Stromal cell of bone marrow (primary cell): ENCODE data around the gene SEMA4A.
"Not testable (repeated sequence)": the region's sequence is repeated elsewhere in the genome, so short reads cannot be mapped to it uniquely, and the experiment has no call there.

Experiments
- DNase-seq: peaks from one replicate; pipeline ENCODE4 v3.0.0-alpha.2; 2012; ENCODE audit warnings: low read depth

The SEMA4A gene

DNA sequence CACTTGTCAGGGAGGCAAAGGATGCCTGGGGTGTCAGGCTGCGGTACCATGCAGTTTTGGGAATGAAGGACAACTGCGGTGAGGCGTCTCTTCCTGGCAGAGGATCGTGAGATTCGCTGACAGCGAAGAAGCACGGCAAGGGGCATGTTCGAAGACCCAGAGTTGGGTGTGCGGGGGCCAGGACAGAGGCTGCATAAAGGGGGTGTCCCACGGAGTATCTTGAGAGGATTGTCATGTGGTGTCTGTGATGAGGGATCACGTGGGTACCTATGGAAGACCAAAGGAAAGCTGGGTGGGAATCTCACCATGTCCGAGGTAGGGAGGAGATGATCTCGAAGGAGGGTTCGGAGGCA lies 40.9 kb downstream of the SEMA4A start:
- DNase-seq, result no peak

DNA sequence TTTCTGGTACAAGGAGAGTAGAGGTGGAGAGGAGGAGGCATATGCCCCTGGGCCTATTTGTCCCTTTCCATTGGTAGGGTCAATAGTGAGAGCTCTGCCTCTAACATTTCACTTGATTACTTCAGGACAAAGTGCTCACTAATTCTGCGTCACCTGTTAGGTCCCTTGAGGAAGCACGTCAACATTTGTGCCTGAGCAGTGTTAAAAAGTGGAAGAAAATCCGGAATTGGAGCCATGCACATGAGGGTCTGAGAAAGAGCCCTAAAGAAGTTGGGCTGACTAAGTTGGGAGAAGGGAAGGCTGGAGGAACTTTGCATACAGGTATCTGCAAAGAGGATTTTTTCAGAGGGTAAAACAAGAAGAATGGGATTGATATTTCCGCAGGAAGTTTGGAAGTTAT lies 42.5 kb downstream of the SEMA4A start:
- no peak for DNase-seq

DNA sequence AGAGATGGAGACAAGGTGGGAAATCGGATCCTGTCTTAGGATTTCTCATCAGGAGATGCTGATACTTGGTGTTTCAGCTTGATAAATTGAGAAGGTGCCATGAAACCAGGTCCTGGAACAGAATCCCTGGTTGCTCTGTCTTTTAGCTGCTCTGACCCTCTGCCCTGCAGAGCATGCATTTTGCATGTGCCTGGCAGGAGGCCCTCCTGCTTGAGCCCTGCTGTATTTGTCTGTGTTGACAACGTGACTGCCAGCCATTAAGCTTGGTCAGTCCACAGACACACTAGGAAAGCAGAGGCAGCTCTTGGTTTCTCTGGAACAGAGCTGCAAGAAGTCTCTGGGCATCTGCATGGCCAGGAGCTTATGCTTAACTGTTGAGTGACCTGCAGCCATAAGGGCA lies 43.1 kb downstream of the SEMA4A start:
- DNase-seq, result no peak

DNA sequence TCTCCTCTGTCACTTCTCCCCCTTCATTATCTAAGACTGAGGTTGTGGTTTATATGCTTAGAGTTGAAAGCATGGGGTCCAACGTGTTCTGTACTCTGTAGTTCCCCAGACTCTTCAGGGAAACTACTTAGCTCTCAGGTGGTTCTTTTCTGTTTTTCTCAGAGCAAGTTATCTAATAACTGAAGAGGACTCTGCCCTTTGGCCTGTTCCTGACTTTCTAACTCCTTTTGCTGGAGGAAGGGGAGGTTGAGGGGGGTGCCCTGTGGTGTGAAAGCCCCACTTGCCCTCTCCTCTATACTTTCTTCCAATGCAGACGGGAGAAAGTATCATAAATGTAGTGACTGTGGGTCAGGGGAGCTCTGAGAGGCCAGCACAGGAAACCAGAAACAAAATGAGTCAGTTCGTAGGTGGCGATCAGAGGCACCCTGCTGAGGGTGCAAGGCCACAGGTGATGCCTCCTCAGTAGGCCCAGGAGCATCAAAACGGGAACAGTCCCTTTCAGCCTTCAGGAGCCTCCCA lies 45.5 kb downstream of the SEMA4A start:
- no peak for DNase-seq

DNA sequence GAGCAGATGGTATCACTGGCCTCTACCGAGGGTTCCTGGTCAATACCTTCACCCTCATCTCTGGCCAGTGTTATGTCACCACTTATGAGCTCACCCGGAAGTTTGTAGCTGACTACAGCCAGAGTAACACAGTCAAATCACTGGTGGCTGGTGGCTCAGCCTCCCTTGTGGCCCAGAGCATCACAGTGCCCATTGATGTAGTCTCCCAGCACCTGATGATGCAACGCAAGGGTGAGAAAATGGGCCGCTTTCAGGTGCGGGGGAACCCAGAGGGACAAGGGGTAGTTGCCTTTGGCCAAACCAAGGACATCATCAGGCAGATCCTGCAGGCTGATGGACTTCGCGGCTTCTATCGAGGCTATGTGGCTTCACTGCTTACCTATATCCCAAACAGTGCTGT lies 46.7 kb downstream of the SEMA4A start:
- DNase-seq, result no peak

DNA sequence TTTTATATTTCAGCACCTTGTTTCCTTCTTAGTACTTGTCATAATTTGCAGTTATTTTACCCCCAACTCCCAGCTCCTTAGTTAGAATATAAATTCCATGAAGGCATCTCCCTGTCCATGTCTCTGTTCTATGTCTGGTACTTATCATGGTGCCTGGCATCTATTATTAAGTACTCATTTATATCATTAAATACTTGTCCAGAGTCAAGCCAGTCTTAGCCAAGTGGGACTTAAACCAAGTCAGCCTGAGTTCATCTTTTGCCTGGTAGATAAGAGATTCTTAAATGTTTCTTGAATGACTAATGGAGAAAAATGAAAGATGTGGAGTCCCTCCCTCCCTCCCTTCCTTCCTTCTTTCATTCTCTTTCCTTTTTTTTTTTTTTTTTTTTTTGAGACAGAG lies 49.9 kb downstream of the SEMA4A start:
- DNase-seq, result no peak

DNA sequence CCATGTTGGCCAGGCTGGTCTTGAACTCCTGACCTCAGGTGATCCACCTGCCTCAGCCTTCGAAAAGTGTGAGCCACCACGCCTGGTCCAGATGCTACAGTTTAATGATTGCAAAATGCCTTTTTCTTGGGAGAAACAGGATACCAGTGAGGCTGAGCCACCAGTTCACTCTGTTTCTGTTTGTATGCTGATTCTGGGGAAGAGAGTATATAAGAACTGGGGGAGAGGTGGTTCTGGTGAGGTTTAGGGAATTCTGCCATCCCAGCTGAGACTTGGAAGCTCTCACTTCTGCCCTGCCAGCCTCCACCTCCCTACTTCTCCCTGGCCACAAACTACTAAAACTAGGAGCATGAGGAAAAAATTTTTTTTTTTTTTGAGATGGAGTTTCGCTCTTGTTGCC lies 51.3 kb downstream of the SEMA4A start:
- DNase-seq, result no peak

DNA sequence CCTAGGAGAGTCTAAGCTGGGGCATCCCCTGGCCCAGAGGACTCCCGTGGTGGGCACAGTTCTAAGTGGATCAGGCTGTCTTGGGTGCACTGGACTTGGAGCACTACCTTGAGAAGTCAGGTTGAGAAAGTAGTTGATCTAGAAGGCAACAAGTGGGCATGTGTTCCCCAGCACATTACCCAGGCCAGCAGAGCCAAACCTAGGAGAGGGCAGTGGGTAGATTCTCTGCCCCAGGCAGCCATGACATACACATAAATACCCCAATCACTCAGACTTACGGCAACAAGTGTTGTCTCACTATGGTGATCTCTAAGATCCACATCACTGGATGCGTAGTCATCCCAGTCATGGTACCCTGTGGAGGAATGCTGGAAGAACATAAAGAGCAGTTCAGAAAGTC lies 57.9 kb downstream of the SEMA4A start:
- DNase-seq, result no peak

DNA sequence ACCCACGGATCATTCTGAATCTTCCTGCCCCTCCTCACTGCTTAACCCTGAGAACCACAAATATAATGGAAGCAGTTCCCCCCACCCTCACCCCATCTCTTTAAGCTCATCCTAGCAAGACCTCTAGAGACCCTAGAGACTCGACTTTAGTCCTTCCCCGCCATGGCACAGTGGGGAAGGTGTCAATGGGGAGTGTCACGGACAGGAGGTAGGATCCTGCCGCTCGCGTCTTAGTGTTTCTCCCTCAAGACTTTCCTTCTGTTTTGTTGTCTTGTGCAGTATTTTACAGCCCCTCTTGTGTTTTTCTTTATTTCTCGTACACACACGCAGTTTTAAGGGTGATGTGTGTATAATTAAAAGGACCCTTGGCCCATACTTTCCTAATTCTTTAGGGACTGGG lies 58.7 kb downstream of the SEMA4A start:
- DNase-seq, result no peak

DNA sequence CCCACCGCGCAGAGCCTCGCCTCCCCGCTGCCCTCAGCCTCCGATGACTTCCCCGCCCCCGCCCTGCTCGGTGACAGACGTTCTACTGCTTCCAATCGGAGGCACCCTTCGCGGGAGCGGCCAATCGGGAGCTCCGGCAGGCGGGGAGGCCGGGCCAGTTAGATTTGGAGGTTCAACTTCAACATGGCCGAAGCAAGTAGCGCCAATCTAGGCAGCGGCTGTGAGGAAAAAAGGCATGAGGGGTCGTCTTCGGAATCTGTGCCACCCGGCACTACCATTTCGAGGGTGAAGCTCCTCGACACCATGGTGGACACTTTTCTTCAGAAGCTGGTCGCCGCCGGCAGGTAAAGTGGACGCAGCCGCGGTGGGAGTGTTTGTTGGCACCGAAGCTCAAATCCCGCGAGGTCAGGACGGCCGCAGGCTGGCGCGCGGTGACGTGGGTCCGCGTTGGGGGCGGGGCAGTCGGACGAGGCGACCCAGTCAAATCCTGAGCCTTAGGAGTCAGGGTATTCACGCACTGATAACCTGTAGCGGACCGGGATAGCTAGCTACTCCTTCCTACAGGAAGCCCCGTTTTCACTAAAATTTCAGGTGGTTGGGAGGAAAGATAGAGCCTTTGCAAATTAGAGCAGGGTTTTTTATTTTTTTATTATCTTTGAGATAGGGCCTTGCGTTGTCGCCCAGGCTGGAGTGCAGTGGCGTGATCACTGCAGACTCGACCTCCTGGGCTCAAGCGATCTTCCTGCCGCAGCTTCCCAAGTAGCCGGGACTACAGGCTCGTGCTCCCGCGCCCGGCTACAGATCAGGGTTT lies 59.7 kb downstream of the SEMA4A start, which contains the start of gene PMF1:
Gene PMF1, plus strand, starts transcription at position 175 of the 811 bp plus-strand sequence. Its CDS starts 9 bp downstream, at position 184.
- peak; percentile 95 for DNase-seq

DNA sequence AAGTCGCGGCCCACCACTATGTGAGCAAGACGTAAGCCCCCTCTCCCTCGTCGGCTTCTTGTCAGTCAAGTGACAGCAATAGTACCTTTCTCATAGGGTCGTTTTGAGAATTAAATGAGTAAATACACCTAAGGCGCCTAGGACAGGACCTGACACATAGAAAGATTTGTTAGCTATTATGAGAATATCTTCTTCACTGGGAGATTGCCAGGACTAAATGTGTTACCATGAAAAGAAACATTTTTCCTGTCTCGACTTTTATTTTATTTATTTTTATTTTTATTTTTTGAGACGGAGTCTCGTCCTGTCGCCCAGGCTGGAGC lies 60.2 kb downstream of the SEMA4A start:
- no peak for DNase-seq

DNA sequence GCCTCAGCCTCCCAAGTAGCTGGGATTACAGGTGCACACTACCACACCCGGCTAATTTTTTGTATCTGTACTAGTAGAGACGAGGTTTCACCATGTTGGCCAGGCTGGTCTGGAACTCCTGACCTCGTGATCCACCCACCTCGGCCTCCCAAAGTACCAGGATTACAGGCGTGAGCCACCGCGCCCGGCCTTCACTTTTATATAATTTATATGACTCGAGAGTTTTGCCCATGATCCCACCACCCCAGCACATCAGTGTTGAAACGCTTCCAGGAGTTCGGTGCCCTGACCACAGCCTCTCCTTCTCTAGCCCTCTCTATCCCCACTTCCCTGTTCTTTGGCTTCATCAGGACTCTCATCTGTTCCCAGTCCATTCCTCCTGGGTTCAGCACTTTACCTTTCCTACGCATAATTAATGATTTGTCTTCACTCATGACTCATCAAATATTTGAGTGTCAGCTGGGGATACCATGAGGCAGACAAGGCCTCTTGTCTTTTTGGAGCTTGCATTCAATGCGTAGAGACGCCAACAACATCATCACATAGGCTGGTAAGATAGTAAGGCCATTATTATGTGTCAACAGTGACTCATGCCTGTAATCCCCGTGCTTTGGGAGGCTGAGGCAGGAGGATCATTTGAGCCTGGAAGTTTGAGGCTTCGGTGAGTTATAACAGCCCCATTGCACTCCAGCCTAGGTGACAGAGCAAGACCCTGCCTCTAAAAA lies 60.8 kb downstream of the SEMA4A start:
- DNase-seq, result no peak

DNA sequence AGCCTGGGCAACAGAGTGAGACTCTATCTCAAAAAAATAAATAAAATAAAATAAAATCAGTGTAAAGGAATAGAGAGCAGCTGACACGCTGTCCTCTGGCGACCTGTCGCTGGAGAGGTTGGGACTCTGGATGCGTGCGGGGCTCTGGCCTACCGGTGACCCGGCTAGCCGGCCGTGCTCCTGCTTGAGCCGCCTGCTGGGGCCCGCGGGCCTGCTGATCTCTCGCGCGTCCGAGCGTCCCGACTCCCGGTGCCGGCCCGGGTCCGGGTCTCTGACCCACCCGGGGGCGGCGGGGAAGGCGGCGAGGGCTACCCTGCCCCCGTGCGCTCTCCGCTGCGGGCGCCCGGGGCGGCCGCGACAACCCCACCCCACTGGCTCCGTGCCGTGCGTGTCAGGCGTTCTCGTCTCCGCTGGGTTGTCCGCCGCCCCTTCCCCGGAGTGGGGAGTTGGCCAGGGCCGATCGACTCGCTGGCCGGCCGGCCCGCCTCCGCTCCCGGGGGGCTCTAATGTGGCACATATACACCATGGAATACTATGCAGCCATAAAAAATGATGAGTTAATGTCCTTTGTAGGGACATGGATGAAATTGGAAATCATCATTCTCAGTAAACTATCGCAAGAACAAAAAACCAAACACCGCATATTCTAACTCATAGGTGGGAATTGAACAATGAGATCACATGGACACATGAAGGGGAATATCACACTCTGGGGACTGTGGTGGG lies 63.1 kb downstream of the SEMA4A start:
- DNase-seq, result not testable (repeated sequence)

DNA sequence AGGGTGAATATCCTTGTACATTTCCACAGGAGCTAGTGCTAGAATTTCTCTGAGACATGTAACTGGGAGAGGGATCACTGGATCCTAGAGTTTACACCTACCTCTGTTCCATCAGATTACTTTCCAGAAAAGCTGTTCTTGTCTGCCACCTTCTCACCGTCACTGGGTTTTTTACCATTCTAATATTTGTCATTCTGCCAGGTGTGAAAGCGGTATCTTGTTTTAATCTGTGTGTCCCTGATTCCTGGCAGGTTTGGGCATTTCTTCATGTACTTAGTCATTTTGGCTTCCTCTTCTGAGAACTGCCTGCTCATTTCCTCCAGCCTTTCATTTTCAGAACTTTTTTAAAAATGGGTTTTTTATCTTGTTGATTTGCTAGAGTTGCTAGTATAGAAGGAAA lies 64.5 kb downstream of the SEMA4A start:
- no peak for DNase-seq

DNA sequence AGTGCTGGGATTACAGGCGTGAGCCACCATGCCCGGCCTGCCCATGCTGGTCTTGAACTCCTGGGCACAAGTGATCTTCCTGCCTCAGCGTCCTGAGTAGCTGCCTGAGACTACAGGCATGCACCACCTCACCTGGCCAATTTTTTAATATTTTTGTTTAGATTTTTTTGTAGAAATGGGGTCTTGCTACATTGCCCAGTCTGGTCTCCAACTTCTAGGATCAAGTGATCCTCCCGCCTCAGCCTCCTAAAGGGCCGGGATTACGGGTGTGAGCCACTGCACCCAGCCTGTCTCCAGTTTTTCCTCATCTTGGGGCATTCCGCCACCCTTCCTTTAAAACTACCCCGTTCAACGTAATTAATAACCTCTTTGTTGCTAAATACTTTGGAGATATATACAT lies 66.8 kb downstream of the SEMA4A start:
- DNase-seq, result no peak

DNA sequence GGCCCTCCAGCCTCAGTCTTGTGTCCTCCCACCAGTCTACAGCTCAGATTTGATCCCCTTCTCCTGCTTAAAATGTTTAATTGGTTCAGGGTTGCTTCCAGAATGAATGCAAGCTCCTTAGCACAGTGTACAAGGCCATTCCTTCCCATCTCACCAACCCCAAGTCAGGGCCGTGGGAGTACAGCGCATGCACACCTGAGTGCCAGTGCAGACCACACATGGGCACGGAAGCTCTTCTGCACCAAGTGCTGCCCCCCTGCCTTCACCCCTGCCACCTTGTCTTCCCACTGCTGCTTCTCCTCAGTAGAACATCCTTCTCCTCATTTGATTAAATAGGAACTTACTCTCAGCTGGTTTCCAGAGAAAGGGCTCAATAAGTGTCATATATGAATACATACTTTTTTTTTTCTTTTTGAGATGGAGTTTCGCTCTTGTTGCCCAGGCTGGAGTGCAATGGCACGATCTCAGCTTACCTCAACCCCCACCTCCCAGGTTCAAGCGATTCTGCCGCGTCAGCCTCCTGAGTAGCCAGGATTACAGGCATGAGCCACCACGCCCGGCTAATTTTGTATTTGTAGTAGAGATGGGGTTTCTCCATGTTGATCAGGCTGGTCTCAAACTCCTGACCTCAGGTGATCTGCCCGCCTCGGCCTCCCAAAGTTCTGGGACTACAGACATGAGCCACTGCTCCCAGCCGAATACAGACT lies 68.8 kb downstream of the SEMA4A start:
- DNase-seq, result no peak

DNA sequence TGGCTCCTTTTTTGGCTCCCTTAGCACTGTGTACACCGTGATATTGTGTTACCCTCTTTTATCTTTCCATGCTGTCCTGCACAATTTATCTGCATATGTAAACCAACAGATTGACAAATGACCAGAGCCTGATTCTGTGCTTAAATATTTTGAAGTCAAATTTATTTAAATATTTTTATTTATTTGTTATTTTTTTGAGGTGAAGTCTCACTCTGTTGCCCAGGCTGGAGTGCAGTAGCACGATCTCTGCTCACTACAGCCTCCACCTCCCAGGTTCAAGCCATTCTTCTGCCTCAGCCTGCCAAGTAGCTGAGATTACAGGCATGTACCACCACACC lies 72.3 kb downstream of the SEMA4A start:
- no peak for DNase-seq

DNA sequence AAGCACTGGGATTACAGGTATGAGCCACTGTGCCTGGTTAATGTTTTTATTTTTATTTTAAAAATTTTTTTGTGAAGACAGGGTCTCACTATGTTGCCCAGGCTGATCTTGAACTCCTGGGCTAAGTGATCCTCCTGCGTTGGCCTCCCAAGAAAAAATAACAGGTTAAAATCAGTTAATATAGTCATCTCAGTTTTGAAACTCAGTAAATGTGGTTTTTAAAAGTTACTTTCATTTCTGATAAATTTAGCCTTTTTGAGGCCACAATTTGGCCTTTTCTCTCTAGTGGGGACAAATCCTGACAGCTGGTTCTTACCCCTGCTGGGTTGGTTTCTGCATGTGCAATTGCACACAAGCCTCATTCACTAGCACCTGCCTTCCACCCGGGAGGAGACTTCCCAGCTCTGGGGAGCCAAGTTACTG lies 72.7 kb downstream of the SEMA4A start:
- DNase-seq, result no peak

DNA sequence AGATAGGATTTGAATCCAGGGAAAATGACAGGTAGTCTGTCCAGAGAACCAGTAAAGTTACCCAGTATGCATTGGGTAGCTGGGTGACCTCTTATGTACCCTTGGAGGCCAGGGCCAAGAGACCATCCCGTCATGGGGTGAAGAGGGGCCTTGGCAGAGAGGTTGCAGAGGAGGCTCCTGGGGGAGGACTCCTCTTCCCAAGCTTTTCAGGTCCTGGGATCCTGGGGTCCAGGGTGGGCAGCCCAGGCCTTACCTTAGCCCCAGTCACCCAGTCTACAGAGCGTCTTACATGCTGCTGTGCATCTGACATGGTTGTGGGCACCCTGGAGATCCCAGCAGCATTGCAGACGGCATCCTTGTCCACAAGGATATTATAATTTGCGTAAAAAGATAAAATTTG lies 73.4 kb downstream of the SEMA4A start:
- DNase-seq, result no peak
